HL-60 (cell line): Measurements from ENCODE around the gene POU2AF1.

Experiments
- DNase-seq, 2 experiments: peaks; one replicate each; pipeline ENCODE4 v3.0.0-alpha.2; 2010 to 2020; ENCODE audit warnings: low read depth in 1 of 2, low spot score in 1 of 2
- H3K27ac ChIP-seq: fragments of 250-450 bp; sonication (Bioruptor Pico); replicated peaks from 2 replicates; pipeline ENCODE4 v1.5.1; 2020; ENCODE audit warnings: mild to moderate bottlenecking, moderate library complexity
- H3K27me3 ChIP-seq: fragments of 250-450 bp; sonication (Bioruptor Pico); 2 replicates; pipeline ENCODE4 v1.5.1; 2021; ENCODE audit warnings: mild to moderate bottlenecking, moderate library complexity; ENCODE audit not compliant: insufficient read depth, poor library complexity, severe bottlenecking
- H3K4me3 ChIP-seq: replicated peaks from 2 replicates; pipeline ENCODE4 v1.5.1; 2011; ENCODE audit warnings: mild to moderate bottlenecking, control low read depth, low read length; ENCODE audit not compliant: insufficient read depth
- CTCF ChIP-seq: IDR thresholded peaks from one replicate; pipeline ENCODE4 v1.5.1; 2011; ENCODE audit warnings: low read length, control low read depth, inconsistent platforms; ENCODE audit not compliant: insufficient read depth
- GABPA ChIP-seq: IDR thresholded peaks from 2 replicates; pipeline ENCODE4 v1.6.1; 2012; ENCODE audit warnings: low read depth
- POLR2AphosphoS5 ChIP-seq: IDR thresholded peaks from 2 replicates; pipeline ENCODE4 v1.6.1; 2012; ENCODE audit warnings: low read depth
- REST ChIP-seq: IDR thresholded peaks from 2 replicates; pipeline ENCODE4 v1.6.1; 2012; ENCODE audit warnings: low read depth; ENCODE audit not compliant: insufficient replicate concordance
- SPI1 ChIP-seq: IDR thresholded peaks from 2 replicates; pipeline ENCODE4 v1.6.1; 2012; ENCODE audit warnings: low read depth, mild to moderate bottlenecking, borderline replicate concordance

The POU2AF1 gene

GRCh38 chr11:111407652-111408051 lies 28.6 kb upstream of the POU2AF1 start:
- Histone ChIP-seq H3K4me3 (no peak overlapping the region), H3K27ac (no peak overlapping the region), H3K27me3 (no peaks in the 10 kb centered on the region)
- TF ChIP-seq CTCF: no peak
- no peak for TF ChIP-seq REST
- no peak for TF ChIP-seq GABPA
- TF ChIP-seq SPI1: no peak
- no peak for TF ChIP-seq POLR2AphosphoS5
- no peak for DNase-seq

GRCh38 chr11:111406589-111406988 lies 27.5 kb upstream of the POU2AF1 start:
- no peaks in the 10 kb centered on the region for H3K27me3 ChIP-seq
- no peak overlapping the region for H3K27ac ChIP-seq
- TF ChIP-seq REST (no peak), POLR2AphosphoS5 (no peak), GABPA (no peak), CTCF (no peak), SPI1 (no peak)
- H3K4me3 ChIP-seq: no peak overlapping the region
- no peak for DNase-seq

GRCh38 chr11:111406091-111406490 lies 27.0 kb upstream of the POU2AF1 start:
- no peak overlapping the region for H3K4me3 ChIP-seq
- no peak for TF ChIP-seq SPI1
- TF ChIP-seq POLR2AphosphoS5: no peak
- TF ChIP-seq REST: no peak
- no peak for TF ChIP-seq CTCF
- TF ChIP-seq GABPA: no peak
- H3K27me3 ChIP-seq: no peaks in the 10 kb centered on the region
- DNase-seq: no peak
- H3K27ac ChIP-seq: no peak overlapping the region
